ENCODE measurements around the gene ACSS1.

ACSS1 gene

GRCh38 chr20:25058847-25059810, 1.2 kb upstream of the ACSS1 start:
- peak; percentile 45 for DNase-seq

- DNase-seq: peak; percentile 66
Measured at GRCh38 chr20:25057234-25058050, 497 bp downstream of the ACSS1 start.

- DNase-seq: no peak
Measured at GRCh38 chr20:25056690-25057233, 1.2 kb downstream of the ACSS1 start.

- peak; percentile 82 for DNase-seq
Measured at GRCh38 chr20:25055711-25056495, 2.0 kb downstream of the ACSS1 start.

- DNase-seq: peak; percentile 54
Measured at GRCh38 chr20:25054995-25055629, 2.8 kb downstream of the ACSS1 start.

- DNase-seq: no peak
Measured at GRCh38 chr20:25054096-25054820, 3.7 kb downstream of the ACSS1 start.

GRCh38 chr20:25053255-25054031, 4.5 kb downstream of the ACSS1 start:
- DNase-seq: no peak

- DNase-seq: no peak
Measured at GRCh38 chr20:25052255-25053194, 5.4 kb downstream of the ACSS1 start.

- DNase-seq: no peak
Measured at GRCh38 chr20:25051386-25052155, 6.4 kb downstream of the ACSS1 start.

GRCh38 chr20:25050501-25051350, 7.2 kb downstream of the ACSS1 start:
- no peak for DNase-seq

- no peak for DNase-seq
Measured at GRCh38 chr20:25050082-25050481, 7.9 kb downstream of the ACSS1 start.

- no peak for DNase-seq
Measured at GRCh38 chr20:25049261-25050060, 8.5 kb downstream of the ACSS1 start.

GRCh38 chr20:25048519-25048952, 9.4 kb downstream of the ACSS1 start:
- DNase-seq: no peak

GRCh38 chr20:25047766-25048165, 10.2 kb downstream of the ACSS1 start:
- no peak for DNase-seq

GRCh38 chr20:25046736-25047666, 10.9 kb downstream of the ACSS1 start:
- no peak for DNase-seq
